Ishikawa (cell line): Measurements from ENCODE around the gene CX3CL1.

ENCODE experiments used
- CEBPB ChIP-seq: IDR thresholded peaks from 2 replicates; pipeline ENCODE4 v1.6.1; 2012
- CREB1 ChIP-seq: IDR thresholded peaks from 2 replicates; pipeline ENCODE4 v1.6.1; 2012; ENCODE audit warnings: low read depth
- EGR1 ChIP-seq: IDR thresholded peaks from 2 replicates; pipeline ENCODE4 v1.6.1; 2012
- EP300 ChIP-seq: IDR thresholded peaks from 2 replicates; pipeline ENCODE4 v1.6.1; 2012; ENCODE audit warnings: borderline replicate concordance
- FOXM1 ChIP-seq: IDR thresholded peaks from 2 replicates; pipeline ENCODE4 v1.6.1; 2012; ENCODE audit warnings: low read depth, borderline replicate concordance
- NFIC ChIP-seq: IDR thresholded peaks from 2 replicates; pipeline ENCODE4 v1.6.1; 2012
- RAD21 ChIP-seq: IDR thresholded peaks from 2 replicates; pipeline ENCODE4 v1.6.1; 2012; ENCODE audit warnings: low read depth
- TAF1 ChIP-seq: IDR thresholded peaks from 2 replicates; pipeline ENCODE4 v1.6.1; 2012; ENCODE audit warnings: low read depth, mild to moderate bottlenecking
- TCF12 ChIP-seq: IDR thresholded peaks from 2 replicates; pipeline ENCODE4 v1.6.1; 2012; ENCODE audit warnings: low read depth
- TEAD4 ChIP-seq: IDR thresholded peaks from 2 replicates; pipeline ENCODE4 v1.6.1; 2012
- USF1 ChIP-seq: IDR thresholded peaks from 2 replicates; pipeline ENCODE4 v1.6.1; 2012
- YY1 ChIP-seq: IDR thresholded peaks from 2 replicates; pipeline ENCODE4 v1.6.1; 2012; ENCODE audit warnings: low read depth
- ZBTB7A ChIP-seq: IDR thresholded peaks from 2 replicates; pipeline ENCODE4 v1.6.1; 2012; ENCODE audit warnings: low read depth
- TF ChIP-seq, protein P1 (sequence below): IDR thresholded peaks from 2 replicates; pipeline ENCODE4 v1.6.1; 2012; ENCODE audit warnings: low read depth, mild to moderate bottlenecking
- TF ChIP-seq, protein P2 (sequence below): IDR thresholded peaks from 2 replicates; pipeline ENCODE4 v1.6.1; 2012

The CX3CL1 gene

GRCh38 chr16:57331355-57331754 is 40.9 kb upstream of the CX3CL1 start:
- TF ChIP-seq RAD21 (no peak), YY1 (no peak), CEBPB (no peak), CREB1 (no peak), TEAD4 (no peak), TAF1 (no peak)
- TF ChIP-seq, protein P1, sequence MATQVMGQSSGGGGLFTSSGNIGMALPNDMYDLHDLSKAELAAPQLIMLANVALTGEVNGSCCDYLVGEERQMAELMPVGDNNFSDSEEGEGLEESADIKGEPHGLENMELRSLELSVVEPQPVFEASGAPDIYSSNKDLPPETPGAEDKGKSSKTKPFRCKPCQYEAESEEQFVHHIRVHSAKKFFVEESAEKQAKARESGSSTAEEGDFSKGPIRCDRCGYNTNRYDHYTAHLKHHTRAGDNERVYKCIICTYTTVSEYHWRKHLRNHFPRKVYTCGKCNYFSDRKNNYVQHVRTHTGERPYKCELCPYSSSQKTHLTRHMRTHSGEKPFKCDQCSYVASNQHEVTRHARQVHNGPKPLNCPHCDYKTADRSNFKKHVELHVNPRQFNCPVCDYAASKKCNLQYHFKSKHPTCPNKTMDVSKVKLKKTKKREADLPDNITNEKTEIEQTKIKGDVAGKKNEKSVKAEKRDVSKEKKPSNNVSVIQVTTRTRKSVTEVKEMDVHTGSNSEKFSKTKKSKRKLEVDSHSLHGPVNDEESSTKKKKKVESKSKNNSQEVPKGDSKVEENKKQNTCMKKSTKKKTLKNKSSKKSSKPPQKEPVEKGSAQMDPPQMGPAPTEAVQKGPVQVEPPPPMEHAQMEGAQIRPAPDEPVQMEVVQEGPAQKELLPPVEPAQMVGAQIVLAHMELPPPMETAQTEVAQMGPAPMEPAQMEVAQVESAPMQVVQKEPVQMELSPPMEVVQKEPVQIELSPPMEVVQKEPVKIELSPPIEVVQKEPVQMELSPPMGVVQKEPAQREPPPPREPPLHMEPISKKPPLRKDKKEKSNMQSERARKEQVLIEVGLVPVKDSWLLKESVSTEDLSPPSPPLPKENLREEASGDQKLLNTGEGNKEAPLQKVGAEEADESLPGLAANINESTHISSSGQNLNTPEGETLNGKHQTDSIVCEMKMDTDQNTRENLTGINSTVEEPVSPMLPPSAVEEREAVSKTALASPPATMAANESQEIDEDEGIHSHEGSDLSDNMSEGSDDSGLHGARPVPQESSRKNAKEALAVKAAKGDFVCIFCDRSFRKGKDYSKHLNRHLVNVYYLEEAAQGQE: no peak

GRCh38 chr16:57333402-57333801 is 38.9 kb upstream of the CX3CL1 start:
- TF ChIP-seq CREB1 (no peak), TCF12 (no peak), ZBTB7A (no peak)

DNA sequence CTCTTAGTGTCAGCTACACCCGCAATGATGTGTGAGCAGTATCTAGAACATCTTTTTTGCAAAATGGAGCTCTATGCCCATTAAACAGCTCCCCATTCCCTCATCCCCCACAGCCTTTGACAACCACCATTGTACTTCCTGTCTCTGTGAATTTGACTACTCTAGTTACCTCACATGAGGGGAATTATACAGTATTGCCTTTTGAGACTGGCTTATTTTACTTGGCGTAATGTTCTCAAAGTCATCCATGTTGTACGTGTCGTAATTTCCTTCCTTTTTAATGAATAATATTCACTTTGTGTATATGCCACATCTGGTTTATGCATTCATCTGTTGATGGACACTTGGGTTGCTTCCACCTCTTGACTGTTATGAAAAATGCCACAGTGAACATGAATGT is 36.9 kb upstream of the CX3CL1 start:
- TF ChIP-seq CREB1: no peak
- TF ChIP-seq USF1: no peak
- TF ChIP-seq EGR1: no peak
- no peak for TF ChIP-seq FOXM1
- TF ChIP-seq CEBPB: no peak
- TF ChIP-seq EP300: no peak
- no peak for TF ChIP-seq TCF12
- TF ChIP-seq YY1: no peak

GRCh38 chr16:57341062-57341440 is 31.2 kb upstream of the CX3CL1 start:
- TF ChIP-seq RAD21 (no peak), TEAD4 (no peak), EP300 (no peak), YY1 (no peak), CEBPB (no peak), NFIC (no peak), FOXM1 (no peak), EGR1 (no peak), CREB1 (no peak), TCF12 (no peak), ZBTB7A (no peak), TAF1 (no peak), USF1 (no peak)
- TF ChIP-seq, protein P2, sequence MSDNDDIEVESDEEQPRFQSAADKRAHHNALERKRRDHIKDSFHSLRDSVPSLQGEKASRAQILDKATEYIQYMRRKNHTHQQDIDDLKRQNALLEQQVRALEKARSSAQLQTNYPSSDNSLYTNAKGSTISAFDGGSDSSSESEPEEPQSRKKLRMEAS: no peak
- TF ChIP-seq, protein P1: no peak

DNA sequence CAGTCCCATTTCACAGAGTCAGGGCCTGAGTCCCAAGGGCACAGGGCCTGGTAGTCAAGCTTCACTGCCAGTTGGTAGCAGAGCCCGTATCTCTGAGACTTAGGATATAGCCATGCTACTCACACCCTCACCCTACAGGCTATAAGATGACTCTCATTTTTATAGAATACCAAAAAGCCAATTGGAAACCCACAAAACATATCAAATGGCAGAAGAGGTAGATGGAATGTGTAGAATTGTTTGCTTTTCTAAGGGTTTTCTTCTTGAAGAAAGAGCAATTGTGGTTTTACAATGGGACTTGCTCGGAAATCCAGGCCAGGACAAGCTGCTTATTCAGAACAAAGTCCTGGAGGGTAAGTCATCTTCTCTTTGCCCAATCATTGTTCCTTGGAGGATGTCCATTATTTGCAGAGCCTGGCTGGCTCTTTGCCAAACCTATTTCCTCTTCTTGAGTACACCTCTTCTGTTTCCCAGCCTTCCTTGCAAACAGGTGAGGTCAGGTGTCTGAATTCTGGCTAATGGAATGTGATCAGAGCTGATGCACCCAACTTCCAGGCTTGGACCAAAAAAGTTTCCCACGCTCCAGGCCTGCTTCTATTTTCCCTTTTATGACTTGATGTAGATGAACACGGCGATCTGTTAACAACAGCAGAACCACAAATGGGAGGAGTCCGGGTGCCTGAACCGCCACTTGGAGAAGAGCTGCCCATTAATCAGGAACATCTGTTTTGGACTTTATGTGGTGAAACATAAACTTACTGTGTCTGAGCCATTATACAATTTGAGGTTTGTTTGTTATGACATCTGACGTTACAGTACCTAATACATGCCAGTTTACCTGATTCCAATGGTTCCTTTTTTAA is 30.6 kb upstream of the CX3CL1 start:
- TF ChIP-seq ZBTB7A: no peak
- TF ChIP-seq EP300: peak; percentile 83
- no peak for TF ChIP-seq RAD21
- peak; percentile 94 for TF ChIP-seq NFIC
- no peak for TF ChIP-seq TAF1
- TF ChIP-seq TCF12: peak; percentile 75
- TF ChIP-seq YY1: no peak
- TF ChIP-seq TEAD4: peak; percentile 46; the same call in 1 of the 2 replicates
- peak; percentile 67; the same call in 1 of the 2 replicates for TF ChIP-seq FOXM1
- TF ChIP-seq, protein P1: no peak
- TF ChIP-seq USF1: peak; percentile 60
- TF ChIP-seq, protein P2: 0 out of 2 replicates have a peak, but pooled peaks have one; percentile 35
